ENCODE results near the gene DAPK1. TPM values are rescaled to one million over a fixed set of nuclear protein-coding genes. Genes with fewer than 3 reads are reported as not detected.

The DAPK1 gene
- total RNA-seq, 1 donor from 2014 or later, result 168 TPM

DNA sequence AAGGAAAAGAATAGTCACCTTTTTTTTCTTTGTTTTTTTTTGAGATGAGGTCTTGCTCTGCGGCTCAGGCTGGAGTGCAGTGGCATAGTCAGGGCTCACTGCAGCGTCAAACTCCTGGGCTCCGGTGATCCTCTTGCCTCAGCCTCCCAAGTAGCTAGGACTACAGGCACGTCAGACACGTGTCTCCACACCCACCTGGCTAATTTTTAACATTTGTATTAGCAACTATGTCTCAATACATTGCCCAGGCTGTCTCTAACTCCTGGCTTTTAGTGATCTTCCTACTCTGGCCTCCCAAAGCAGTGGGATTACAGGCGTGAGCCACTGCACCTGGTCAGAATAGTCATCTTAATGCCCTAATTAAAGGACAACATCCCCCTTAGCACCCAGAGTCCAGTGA is 173.8 kb downstream of the DAPK1 start:
- Histone ChIP-seq H3K4me1 (no peaks in the 10 kb centered on the region), H3K36me3 (peaks cover 32% of the 10 kb centered on the region), H3K27me3 (no peaks in the 10 kb centered on the region), H3K9me3 (no peaks in the 10 kb centered on the region), H3K4me3 (no peak overlapping the region), H3K27ac (no peak overlapping the region)
- no peak for ATAC-seq
- TF ChIP-seq, protein P1, sequence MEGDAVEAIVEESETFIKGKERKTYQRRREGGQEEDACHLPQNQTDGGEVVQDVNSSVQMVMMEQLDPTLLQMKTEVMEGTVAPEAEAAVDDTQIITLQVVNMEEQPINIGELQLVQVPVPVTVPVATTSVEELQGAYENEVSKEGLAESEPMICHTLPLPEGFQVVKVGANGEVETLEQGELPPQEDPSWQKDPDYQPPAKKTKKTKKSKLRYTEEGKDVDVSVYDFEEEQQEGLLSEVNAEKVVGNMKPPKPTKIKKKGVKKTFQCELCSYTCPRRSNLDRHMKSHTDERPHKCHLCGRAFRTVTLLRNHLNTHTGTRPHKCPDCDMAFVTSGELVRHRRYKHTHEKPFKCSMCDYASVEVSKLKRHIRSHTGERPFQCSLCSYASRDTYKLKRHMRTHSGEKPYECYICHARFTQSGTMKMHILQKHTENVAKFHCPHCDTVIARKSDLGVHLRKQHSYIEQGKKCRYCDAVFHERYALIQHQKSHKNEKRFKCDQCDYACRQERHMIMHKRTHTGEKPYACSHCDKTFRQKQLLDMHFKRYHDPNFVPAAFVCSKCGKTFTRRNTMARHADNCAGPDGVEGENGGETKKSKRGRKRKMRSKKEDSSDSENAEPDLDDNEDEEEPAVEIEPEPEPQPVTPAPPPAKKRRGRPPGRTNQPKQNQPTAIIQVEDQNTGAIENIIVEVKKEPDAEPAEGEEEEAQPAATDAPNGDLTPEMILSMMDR (IDR thresholded peaks at IDR 0.05), result no peak
- intact Hi-C loops (cut with DNase I), result no loop called here
- DNase-seq, result no peak

DNA sequence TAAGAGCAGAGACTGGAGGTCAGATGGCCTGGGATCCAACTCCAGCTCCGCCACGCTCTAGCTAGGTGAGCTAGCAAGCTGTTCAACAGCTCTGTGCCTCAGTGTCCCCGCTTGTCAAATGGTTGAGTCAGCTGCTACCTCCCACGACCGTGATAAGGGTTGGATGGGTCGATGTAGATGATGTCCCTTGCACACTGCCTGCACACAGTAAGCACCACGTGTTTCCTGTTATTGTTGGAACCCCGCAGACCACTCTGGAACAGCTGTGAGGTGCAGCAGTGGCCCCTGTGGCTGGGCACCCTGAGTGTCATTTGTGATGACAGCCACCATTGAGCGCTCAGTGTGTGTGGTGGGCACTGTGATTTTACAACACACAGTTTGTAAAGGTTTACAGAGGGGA is 174.3 kb downstream of the DAPK1 start:
- Histone ChIP-seq H3K27ac (no peak overlapping the region), H3K9me3 (no peaks in the 10 kb centered on the region), H3K36me3 (peaks cover 32% of the 10 kb centered on the region), H3K4me3 (no peak overlapping the region), H3K27me3 (no peaks in the 10 kb centered on the region), H3K4me1 (no peaks in the 10 kb centered on the region)
- TF ChIP-seq, protein P1 (IDR thresholded peaks at IDR 0.05), result no peak
- no peak for DNase-seq
- intact Hi-C loops (cut with DNase I), result no loop called here
- no peak for ATAC-seq

- intact Hi-C loops (cut with DNase I), result no loop called here
- Histone ChIP-seq H3K27ac (no peak overlapping the region), H3K27me3 (no peaks in the 10 kb centered on the region), H3K9me3 (no peaks in the 10 kb centered on the region), H3K4me3 (no peak overlapping the region), H3K4me1 (no peaks in the 10 kb centered on the region), H3K36me3 (peaks cover 31% of the 10 kb centered on the region)
- TF ChIP-seq, protein P1 (IDR thresholded peaks at IDR 0.05), result no peak
- ATAC-seq, result no peak
- DNase-seq, result no peak
Observed at GRCh38 chr9:87672586-87672985, 174.9 kb downstream of the DAPK1 start.

- Histone ChIP-seq H3K4me1 (no peaks in the 10 kb centered on the region), H3K27me3 (no peaks in the 10 kb centered on the region), H3K27ac (no peak overlapping the region), H3K36me3 (peaks cover 21% of the 10 kb centered on the region), H3K4me3 (no peak overlapping the region), H3K9me3 (no peaks in the 10 kb centered on the region)
- TF ChIP-seq, protein P1 (IDR thresholded peaks at IDR 0.05), result no peak
- no peak for ATAC-seq
- no peak for DNase-seq
- intact Hi-C loops (cut with DNase I), result no loop called here
Observed at GRCh38 chr9:87673446-87674120, 175.9 kb downstream of the DAPK1 start.

DNA sequence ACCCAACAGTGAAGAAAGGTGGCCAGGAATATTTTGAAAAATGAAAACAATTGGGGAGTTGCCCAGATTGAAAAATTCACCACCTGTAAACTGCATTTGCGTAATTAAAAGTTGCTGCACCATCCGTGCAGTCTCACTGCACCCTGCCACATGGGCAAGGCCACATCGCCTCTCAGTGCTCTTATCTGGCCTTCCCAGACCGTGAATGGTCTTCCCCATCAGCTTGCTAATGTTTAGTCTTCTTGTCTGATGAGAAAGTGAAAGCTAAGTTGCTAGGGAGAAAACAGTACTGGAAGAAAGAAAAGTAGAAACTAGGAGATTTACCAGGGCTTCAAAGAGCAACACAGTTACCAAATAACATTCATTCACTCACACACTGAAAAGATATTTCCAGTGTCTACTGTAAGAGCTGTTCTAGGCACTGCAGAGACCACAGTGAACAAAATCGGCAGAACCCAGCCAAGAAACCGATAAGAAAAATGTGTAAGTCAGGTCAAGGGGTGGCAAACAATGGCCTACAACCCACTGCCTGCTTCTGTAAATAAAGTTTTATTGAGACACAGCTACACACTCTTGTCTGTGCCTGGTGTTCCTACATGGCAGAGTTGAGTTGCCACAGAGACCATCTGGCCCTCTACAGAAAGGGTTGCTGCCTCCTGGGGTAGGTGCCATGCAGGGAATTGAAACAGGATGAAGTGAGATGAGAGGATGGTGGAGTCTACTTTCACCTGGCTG is 177.1 kb downstream of the DAPK1 start:
- Histone ChIP-seq H3K36me3 (peaks cover 14% of the 10 kb centered on the region), H3K27me3 (no peaks in the 10 kb centered on the region), H3K4me3 (no peak overlapping the region), H3K4me1 (no peaks in the 10 kb centered on the region), H3K27ac (no peak overlapping the region), H3K9me3 (no peaks in the 10 kb centered on the region)
- TF ChIP-seq, protein P1 (IDR thresholded peaks at IDR 0.05), result no peak
- ATAC-seq (no peak), DNase-seq (no peak)
- intact Hi-C loops (cut with DNase I), result no loop called here

Measured in upper lobe of right lung (tissue), 1 donor.